ENCODE data around the gene GLTP.

GRCh38 chr12:109815225-109815624 is 65.1 kb downstream of the GLTP start:
- TF ChIP-seq CTCF (IDR thresholded peaks at IDR 0.05; ENCODE audit: insufficient read depth, low read depth, low read length) (no peak), EZH2 (IDR thresholded peaks at IDR 0.05; ENCODE audit: insufficient read depth, low read length) (no peak)
